NCI-H1436 (cell line): ENCODE measurements around the gene ALK.
A peak's percentile ranks its signal among the peaks of the same experiment; 100 is the strongest.
"Not testable (repeated sequence)": the region's sequence is repeated elsewhere in the genome, so short reads cannot be mapped to it uniquely, and the experiment has no call there.

Experiments
- DNase-seq: peaks from one replicate; lab custom pipeline; 2025; lab: John Stamatoyannopoulos, UW

The ALK gene

GRCh38 chr2:29841386-29842004 is 79.9 kb downstream of the ALK start:
- peak; percentile 3 for DNase-seq

- no peak for DNase-seq
These were observed 82.1 kb downstream of the ALK start for GRCh38 chr2:29839306-29839705.

GRCh38 chr2:29837925-29838324 is 83.5 kb downstream of the ALK start:
- DNase-seq: no peak

- no peak for DNase-seq
These were observed 86.8 kb downstream of the ALK start for GRCh38 chr2:29834624-29835023.

- no peak for DNase-seq
These were observed 87.3 kb downstream of the ALK start for GRCh38 chr2:29834036-29834540.

- no peak for DNase-seq
These were observed 89.8 kb downstream of the ALK start for GRCh38 chr2:29831560-29831959.

GRCh38 chr2:29829841-29830240 is 91.5 kb downstream of the ALK start:
- DNase-seq: no peak

- not testable (repeated sequence) for DNase-seq
These were observed 97.2 kb downstream of the ALK start for GRCh38 chr2:29824145-29824544.

- no peak for DNase-seq
These were observed 99.8 kb downstream of the ALK start for GRCh38 chr2:29821591-29821990.

GRCh38 chr2:29819570-29819969 is 101.8 kb downstream of the ALK start:
- DNase-seq: no peak

- DNase-seq: no peak
These were observed 103.3 kb downstream of the ALK start for GRCh38 chr2:29817801-29818680.

- no peak for DNase-seq
These were observed 104.1 kb downstream of the ALK start for GRCh38 chr2:29817299-29817698.

- no peak for DNase-seq
These were observed 104.7 kb downstream of the ALK start for GRCh38 chr2:29816651-29817050.

- DNase-seq: no peak
These were observed 110.0 kb downstream of the ALK start for GRCh38 chr2:29811378-29811777.

- no peak for DNase-seq
These were observed 110.4 kb downstream of the ALK start for GRCh38 chr2:29810956-29811355.

- DNase-seq: no peak
These were observed 113.1 kb downstream of the ALK start for GRCh38 chr2:29808321-29808720.

GRCh38 chr2:29807082-29807481 is 114.3 kb downstream of the ALK start:
- no peak for DNase-seq

GRCh38 chr2:29806461-29806860 is 114.9 kb downstream of the ALK start:
- no peak for DNase-seq

- DNase-seq: no peak
These were observed 116.7 kb downstream of the ALK start for GRCh38 chr2:29804671-29805070.

- no peak for DNase-seq
These were observed 117.8 kb downstream of the ALK start for GRCh38 chr2:29803537-29803936.

- no peak for DNase-seq
These were observed 118.4 kb downstream of the ALK start for GRCh38 chr2:29802986-29803385.

- no peak for DNase-seq
These were observed 121.8 kb downstream of the ALK start for GRCh38 chr2:29799628-29800027.

GRCh38 chr2:29797916-29798315 is 123.5 kb downstream of the ALK start:
- no peak for DNase-seq
